Retinal pigment epithelial cell (primary cell): ENCODE measurements around the gene STK24.

ENCODE experiments used
- DNase-seq: peaks from one replicate; pipeline ENCODE4 v3.0.0-alpha.2; 2010; ENCODE audit warnings: low read depth
- H3K4me3 ChIP-seq: 2 replicates; pipeline ENCODE4 v1.5.1; 2011; ENCODE audit warnings: mild to moderate bottlenecking, low read length, control low read depth, moderate library complexity
- TF ChIP-seq, protein P1 (sequence below): conservative IDR thresholded peaks from 2 replicates; pipeline ENCODE4 v1.5.1; 2011; ENCODE audit warnings: low read depth, low read length, control low read depth, inconsistent platforms

The STK24 gene

DNA sequence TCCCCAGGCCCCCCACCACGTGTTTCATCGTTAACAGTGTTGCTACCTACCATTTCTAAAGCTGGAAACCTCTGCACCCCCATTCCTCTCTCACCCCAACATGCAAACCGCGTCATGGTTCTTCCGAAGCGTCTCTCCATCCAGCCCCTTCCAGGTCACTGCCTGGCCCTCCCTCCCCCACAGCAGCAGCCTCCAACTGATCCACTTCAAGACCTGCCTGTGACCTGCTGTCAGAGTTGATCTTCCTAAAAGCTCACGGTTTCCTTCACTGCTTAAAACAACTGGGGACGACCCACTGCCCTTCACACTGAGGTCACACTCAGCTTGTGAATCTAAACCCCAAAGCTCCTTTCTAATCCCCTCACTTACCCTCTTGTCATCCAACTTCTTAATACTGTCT, 47.7 kb downstream of the STK24 start:
- TF ChIP-seq, protein P1, sequence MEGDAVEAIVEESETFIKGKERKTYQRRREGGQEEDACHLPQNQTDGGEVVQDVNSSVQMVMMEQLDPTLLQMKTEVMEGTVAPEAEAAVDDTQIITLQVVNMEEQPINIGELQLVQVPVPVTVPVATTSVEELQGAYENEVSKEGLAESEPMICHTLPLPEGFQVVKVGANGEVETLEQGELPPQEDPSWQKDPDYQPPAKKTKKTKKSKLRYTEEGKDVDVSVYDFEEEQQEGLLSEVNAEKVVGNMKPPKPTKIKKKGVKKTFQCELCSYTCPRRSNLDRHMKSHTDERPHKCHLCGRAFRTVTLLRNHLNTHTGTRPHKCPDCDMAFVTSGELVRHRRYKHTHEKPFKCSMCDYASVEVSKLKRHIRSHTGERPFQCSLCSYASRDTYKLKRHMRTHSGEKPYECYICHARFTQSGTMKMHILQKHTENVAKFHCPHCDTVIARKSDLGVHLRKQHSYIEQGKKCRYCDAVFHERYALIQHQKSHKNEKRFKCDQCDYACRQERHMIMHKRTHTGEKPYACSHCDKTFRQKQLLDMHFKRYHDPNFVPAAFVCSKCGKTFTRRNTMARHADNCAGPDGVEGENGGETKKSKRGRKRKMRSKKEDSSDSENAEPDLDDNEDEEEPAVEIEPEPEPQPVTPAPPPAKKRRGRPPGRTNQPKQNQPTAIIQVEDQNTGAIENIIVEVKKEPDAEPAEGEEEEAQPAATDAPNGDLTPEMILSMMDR = no peak
- DNase-seq = no peak
- H3K4me3 ChIP-seq = no peak overlapping the region

DNA sequence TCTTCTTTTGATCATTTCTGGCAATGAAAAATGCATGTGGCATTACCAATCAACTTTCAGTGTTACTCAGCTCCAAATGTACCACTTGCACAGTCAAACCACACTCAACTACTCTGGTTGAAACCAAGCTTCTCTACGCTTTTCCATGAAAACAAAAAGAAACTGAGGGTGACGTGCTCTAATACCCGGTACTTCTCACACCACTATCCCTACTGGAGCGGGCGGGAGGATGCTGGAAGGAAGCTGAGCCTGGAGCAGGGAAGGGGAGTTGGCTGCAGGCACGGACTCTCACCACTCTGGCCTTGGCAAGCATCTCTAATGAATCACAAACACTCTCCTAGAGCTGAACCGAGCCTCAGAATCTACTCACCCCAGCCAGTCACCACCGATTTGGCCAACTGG, 48.2 kb downstream of the STK24 start:
- DNase-seq = peak; percentile 48
- TF ChIP-seq, protein P1 = no peak
- H3K4me3 ChIP-seq = no peak overlapping the region

DNA sequence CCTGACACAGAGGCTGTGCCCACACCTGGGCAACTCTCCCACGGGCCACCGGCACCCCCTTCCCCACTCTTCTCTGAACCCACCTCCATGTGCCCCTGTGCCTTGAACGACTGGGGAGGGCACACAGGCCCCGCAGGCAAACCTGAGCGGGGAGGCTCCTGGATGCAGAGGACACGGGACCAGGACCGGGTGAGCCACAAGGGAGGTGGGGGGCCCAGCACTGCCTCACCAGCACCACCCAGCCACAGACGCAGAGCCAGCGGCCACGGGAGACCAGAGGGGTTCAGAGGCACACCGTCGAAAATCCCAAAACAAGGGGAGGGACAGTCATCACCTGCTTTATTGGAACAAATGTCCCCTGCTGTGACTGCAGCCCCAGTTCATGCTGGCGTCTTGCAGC, 49.4 kb downstream of the STK24 start:
- DNase-seq = no peak
- TF ChIP-seq, protein P1 = no peak
- H3K4me3 ChIP-seq = no peak overlapping the region

DNA sequence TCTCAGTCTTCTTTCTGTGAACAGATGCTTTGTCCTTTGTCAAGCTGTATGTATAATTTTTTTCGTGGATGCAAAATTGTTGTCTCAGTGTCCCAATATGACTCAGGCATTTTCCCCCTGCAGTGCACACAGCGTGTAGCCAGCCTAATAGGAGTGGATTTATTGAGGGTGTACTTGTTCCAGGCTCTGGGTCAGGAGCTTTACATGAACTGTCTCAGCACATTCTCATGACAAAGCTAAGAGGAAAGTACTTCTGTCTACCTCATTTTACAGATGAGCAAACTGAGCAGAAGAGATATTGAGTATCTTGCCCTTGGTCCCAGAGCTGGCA, 50.8 kb downstream of the STK24 start:
- no peak overlapping the region for H3K4me3 ChIP-seq
- TF ChIP-seq, protein P1 = no peak
- no peak for DNase-seq

DNA sequence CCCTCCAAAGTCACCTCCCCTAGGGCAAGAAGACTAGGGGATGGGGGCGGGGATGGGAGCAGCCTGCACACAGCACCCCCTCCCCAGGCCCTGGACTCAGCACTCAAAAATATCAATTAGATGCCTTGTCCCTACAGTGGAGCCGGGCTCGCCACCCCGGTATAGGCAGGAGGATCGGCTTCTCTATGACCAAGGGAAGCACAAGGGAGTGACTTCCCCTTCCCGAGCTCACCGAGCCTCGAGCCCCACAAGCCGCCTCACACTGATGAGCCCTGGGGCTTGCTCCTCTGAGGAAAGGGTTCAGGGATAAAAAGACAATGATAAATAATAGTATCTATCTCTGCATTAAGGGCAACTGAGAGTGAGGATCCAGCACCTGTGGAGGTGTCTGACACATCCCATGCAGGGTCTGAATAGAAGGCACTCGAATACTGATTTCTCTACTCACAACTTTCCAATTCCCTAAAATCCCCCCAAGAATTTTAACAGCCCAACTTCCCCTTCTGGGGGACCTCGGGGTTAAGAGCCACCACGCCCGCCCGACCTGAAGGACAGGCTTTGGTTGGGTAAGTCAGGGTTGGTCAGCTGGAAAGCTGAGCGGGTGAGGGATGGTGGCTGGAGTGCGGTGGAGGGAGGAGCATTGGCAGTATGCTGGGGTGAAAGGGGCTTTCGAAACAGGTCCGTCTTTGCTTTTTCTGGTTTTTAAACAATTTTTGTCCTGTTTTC, 51.3 kb downstream of the STK24 start:
- H3K4me3 ChIP-seq = no peak overlapping the region
- TF ChIP-seq, protein P1 = no peak
- no peak for DNase-seq

DNA sequence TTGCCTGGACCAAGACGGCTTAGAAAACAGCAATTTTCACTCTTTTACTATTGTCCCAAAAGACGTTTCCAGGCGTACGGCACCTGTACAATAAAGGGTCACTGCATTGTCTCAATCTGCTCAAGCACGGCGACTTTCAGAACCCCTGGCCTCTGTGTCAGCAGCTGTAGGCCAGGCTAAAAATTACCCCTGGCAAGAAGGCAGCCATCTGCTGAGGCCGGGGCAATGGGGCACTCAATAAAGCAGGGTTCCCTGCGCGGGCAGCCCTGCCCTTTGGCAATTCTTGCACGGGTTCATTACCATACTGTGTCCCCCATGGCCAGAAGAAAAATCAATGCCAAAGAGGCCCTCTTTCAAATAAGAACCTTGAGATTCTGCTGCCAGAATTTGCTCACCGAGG, 52.1 kb downstream of the STK24 start:
- H3K4me3 ChIP-seq = no peak overlapping the region
- DNase-seq = no peak
- TF ChIP-seq, protein P1 = no peak

DNA sequence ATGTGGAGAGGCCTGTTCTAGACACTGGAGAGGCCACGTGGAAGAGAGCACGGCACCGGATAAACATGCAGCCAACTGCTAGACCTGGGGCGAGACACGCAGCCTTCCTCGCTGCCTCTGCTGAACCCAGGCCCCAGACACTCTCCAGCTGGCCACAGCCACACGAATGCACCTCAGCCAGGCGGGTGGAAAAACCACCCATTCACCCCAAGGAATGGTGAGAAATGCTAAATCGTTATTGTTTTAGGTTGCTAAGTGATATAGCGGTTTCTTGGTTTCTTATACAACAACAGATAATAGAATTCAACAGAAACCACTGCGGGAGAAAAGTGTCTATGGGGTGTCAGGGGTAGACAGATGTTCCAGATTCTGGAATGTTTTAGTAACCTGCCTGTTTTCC, 52.5 kb downstream of the STK24 start:
- no peak for DNase-seq
- no peak overlapping the region for H3K4me3 ChIP-seq
- TF ChIP-seq, protein P1 = no peak
